ENCODE results near the gene TRPM1.

Gene TRPM1

GRCh38 chr15:30962659-30963058 is 138.9 kb downstream of the TRPM1 start:
- H3K4me3 ChIP-seq (ENCODE audit: low read depth, low read length) = no peak overlapping the region
- no peak for TF ChIP-seq CTCF (IDR thresholded peaks at IDR 0.05; ENCODE audit: borderline replicate concordance, insufficient read depth, low read depth, low read length)

GRCh38 chr15:30962079-30962478 is 139.4 kb downstream of the TRPM1 start:
- no peak for TF ChIP-seq CTCF (IDR thresholded peaks at IDR 0.05; ENCODE audit: borderline replicate concordance, insufficient read depth, low read depth, low read length)
- H3K4me3 ChIP-seq (ENCODE audit: low read depth, low read length) = no peak overlapping the region

GRCh38 chr15:30958219-30958618 is 143.3 kb downstream of the TRPM1 start:
- no peak for TF ChIP-seq CTCF (IDR thresholded peaks at IDR 0.05; ENCODE audit: borderline replicate concordance, insufficient read depth, low read depth, low read length)
- no peak overlapping the region for H3K4me3 ChIP-seq (ENCODE audit: low read depth, low read length)

DNA sequence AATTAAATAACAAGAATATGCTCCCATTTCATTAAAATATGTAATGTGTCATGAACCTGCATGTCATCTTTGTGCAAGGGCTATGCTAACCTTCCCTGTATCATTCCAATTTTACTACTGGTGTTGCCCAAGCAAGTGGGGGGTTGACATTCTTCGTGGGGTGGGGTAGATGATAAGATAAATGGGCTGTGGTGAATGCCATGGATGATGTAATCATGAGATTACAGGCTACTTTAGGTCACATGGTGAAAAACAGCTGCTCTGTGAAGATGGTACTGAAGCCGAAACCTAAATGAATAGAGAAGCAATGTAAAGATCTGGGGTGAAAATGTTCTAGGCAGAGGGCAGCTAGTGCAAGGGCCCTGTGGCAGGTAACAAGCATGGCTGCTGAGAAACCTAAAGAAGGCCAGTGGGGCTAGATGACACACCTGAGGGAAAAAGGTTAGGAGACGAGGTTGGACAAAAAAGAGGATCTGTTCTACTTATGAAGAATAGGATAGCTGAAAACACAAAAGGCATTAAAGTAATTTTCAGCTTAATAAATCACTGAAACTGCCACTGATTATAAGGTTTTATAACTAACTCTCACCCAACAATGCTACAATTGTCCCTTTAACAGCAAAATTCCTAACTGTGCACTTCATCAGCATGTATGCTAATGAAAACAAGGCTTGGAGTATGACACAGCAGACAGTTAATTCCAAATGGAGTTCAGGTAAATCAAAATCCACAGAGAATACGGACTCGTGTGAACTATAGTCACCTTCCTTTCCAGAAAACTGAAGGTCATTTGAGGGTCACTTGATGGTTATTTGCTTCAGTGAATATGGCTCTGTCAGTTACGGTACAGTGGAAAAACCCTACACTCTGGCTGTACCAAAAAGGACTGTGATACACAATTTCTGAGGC is 145.1 kb downstream of the TRPM1 start:
- H3K4me3 ChIP-seq (ENCODE audit: low read depth, low read length) = no peak overlapping the region
- no peak for TF ChIP-seq CTCF (IDR thresholded peaks at IDR 0.05; ENCODE audit: borderline replicate concordance, insufficient read depth, low read depth, low read length)

DNA sequence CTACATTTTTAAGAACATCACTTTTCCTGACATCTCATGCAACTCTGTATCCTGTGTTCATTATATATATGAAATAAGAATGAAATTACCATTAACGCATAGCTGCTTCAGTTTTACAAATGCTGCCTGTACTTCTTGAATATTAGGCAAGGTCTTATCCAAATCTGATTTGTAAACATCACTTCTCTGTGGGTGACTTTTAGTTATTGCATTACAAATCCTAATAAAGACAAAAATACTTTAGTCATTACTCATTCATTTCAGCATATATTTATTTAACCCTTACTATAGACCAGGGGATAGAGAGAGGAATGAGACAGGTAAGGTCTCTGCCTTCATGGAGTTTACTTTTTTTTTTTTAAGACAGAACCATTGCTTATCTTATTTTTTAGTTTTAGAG is 146.9 kb downstream of the TRPM1 start:
- H3K4me3 ChIP-seq (ENCODE audit: low read depth, low read length) = no peak overlapping the region
- TF ChIP-seq CTCF (IDR thresholded peaks at IDR 0.05; ENCODE audit: borderline replicate concordance, insufficient read depth, low read depth, low read length) = no peak

DNA sequence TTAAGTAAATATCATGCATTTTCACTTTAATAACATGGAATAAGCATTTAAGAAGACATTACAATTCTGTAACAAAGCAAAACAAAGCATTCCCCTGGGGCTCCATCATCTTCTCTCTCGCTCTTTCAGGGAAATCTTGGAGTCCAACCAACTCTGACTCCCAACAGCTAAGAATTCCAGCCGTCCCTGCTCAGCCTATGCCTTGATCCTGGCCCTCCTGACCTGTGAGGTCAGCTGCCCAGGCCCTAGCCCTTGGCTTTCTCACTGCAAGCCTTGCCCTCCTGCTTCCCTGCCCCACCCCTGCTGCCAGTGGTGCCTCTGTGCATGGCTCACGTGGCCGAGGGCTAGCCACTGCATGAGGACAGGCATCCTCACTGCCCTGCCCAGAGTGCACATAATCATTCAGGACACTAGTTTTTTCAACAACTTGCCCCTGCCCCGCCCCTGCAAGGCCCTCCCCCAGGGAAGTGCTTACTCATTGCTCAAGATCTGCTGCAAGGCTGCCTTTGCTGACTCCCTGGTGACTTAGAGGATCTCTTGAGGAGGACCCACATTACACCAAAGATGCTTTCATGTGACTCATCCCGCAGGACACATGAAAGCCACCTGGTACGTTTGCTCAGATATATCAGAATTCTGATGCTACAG is 147.7 kb downstream of the TRPM1 start:
- H3K4me3 ChIP-seq (ENCODE audit: low read depth, low read length) = no peak overlapping the region
- TF ChIP-seq CTCF (IDR thresholded peaks at IDR 0.05; ENCODE audit: borderline replicate concordance, insufficient read depth, low read depth, low read length) = no peak

DNA sequence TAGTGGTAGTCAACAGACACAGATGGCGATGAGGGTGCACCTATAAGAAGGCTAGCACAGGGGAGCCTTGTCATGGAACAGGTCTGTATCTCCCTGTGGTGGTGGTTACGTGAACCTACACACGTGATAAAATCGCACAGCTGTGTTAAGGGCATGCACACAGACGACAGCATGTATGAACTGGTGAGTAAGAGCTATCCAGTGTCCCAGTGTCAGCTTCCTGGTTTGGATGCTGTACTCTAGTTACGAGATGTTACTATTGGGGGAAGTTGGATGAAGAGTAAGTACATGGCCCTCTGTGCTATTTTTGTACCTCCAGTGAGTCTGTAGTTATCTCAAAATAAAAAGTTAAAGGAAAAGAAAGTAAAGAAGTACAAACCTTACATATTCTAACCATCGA is 148.3 kb downstream of the TRPM1 start:
- H3K4me3 ChIP-seq (ENCODE audit: low read depth, low read length) = no peak overlapping the region
- TF ChIP-seq CTCF (IDR thresholded peaks at IDR 0.05; ENCODE audit: borderline replicate concordance, insufficient read depth, low read depth, low read length) = no peak

Measured in GM12875 (cell line).